Upper lobe of left lung (tissue), 4 donors: ENCODE data around the gene LRRC8D.

ENCODE experiments used
- EP300 ChIP-seq, 4 donors: sonication (generic); formaldehyde crosslinking; IDR thresholded peaks; one replicate each; pipeline ENCODE4 v1.5.1; 2017; ENCODE audit warnings: antibody characterized with exemption in 4 of 4, control low read depth in 2 of 4
- TF ChIP-seq, protein P1 (sequence below), 6 experiments: fragments of 450-650 bp in 4 of 6; fragments of 200-600 bp in 2 of 6; sonication (generic) in 2 of 6; IDR thresholded peaks; one replicate each; pipeline ENCODE4 v1.5.1; 2016 to 2019; ENCODE audit warnings: antibody characterized with exemption in 6 of 6

DNA sequence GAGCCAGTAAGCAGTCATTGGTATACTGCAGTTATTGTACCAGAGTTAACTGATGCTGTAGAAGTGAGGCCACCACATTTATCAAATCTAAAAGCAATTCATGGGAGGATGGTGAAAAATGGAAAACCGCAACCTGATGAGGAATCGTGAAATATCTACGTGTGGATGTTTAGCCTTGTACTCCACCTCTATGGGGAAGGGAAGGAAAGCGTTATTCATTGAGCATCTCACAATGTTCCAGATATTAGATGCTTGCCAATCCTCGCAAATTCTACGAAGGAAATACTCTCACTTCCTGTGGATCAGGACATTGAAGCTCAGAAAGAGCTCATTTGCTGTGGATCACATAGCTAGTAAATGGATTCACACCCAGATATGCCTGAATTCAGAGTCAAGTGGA lies 77.3 kb downstream of the LRRC8D start:
- TF ChIP-seq, protein P1, sequence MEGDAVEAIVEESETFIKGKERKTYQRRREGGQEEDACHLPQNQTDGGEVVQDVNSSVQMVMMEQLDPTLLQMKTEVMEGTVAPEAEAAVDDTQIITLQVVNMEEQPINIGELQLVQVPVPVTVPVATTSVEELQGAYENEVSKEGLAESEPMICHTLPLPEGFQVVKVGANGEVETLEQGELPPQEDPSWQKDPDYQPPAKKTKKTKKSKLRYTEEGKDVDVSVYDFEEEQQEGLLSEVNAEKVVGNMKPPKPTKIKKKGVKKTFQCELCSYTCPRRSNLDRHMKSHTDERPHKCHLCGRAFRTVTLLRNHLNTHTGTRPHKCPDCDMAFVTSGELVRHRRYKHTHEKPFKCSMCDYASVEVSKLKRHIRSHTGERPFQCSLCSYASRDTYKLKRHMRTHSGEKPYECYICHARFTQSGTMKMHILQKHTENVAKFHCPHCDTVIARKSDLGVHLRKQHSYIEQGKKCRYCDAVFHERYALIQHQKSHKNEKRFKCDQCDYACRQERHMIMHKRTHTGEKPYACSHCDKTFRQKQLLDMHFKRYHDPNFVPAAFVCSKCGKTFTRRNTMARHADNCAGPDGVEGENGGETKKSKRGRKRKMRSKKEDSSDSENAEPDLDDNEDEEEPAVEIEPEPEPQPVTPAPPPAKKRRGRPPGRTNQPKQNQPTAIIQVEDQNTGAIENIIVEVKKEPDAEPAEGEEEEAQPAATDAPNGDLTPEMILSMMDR (IDR thresholded peaks at IDR 0.05): no peak
- no peak for TF ChIP-seq EP300 (IDR thresholded peaks at IDR 0.05)
